Neutrophil (primary cell): ENCODE measurements around the gene NR1H2.

Source experiments
- H3K27ac ChIP-seq: fragments of 200-600 bp; sonication (generic); 2 replicates; pipeline ENCODE4 v1.5.1; 2016; ENCODE audit warnings: mild to moderate bottlenecking, moderate library complexity
- H3K27me3 ChIP-seq: fragments of 200-600 bp; sonication (generic); 2 replicates; pipeline ENCODE4 v1.6.0; 2016; ENCODE audit warnings: mild to moderate bottlenecking
- H3K36me3 ChIP-seq: fragments of 200-600 bp; sonication (generic); 2 replicates; pipeline ENCODE4 v1.5.1; 2017
- H3K4me1 ChIP-seq, 2 experiments: fragments of 200-600 bp in 1 of 2; sonication (generic) in 1 of 2; 1 replicate in 1 of 2; 2 replicates in 1 of 2; pipeline versions ENCODE4 v1.5.1 to v1.6.1; 2013 to 2016; ENCODE audit warnings: low read depth in 1 of 2, low read length in 1 of 2, mild to moderate bottlenecking in 1 of 2, moderate library complexity in 1 of 2; ENCODE audit not compliant: control insufficient read depth in 1 of 2, insufficient read depth in 1 of 2
- H3K4me3 ChIP-seq, 2 experiments: fragments of 200-600 bp in 1 of 2; sonication (generic) in 1 of 2; 1 replicate in 1 of 2; 2 replicates in 1 of 2; pipeline ENCODE4 v1.5.1; 2013 to 2016; ENCODE audit warnings: low read depth in 1 of 2, low read length in 1 of 2, mild to moderate bottlenecking in 1 of 2, moderate library complexity in 1 of 2
- H3K9me3 ChIP-seq: fragments of 200-600 bp; sonication (generic); 2 replicates; pipeline ENCODE4 v1.5.1; 2016
- CTCF ChIP-seq: fragments of 200-600 bp; sonication (generic); IDR thresholded peaks from 2 replicates; pipeline ENCODE4 v1.5.1; 2016; ENCODE audit warnings: antibody characterized with exemption

Gene NR1H2

GRCh38 chr19:50425581-50425980 lies 49.3 kb downstream of the NR1H2 start:
- no peak for TF ChIP-seq CTCF
- Histone ChIP-seq H3K36me3 (no peaks in the 10 kb centered on the region), H3K4me1 (peaks cover 6 to 10% of the 10 kb centered on the region in 2 experiments)

GRCh38 chr19:50427318-50427925 lies 51.2 kb downstream of the NR1H2 start:
- Histone ChIP-seq H3K9me3 (no peaks in the 10 kb centered on the region), H3K27me3 (peaks cover 6% of the 10 kb centered on the region), H3K36me3 (no peaks in the 10 kb centered on the region), H3K27ac (peak overlapping the region; percentile 12), H3K4me3 (peak overlapping the region; percentile 43 to 46), H3K4me1 (peaks cover 17 to 25% of the 10 kb centered on the region in 2 experiments)
- TF ChIP-seq CTCF, result no peak

More at GRCh38 chr19:50425581-50425980, 49.3 kb downstream of the NR1H2 start:
- H3K27me3 ChIP-seq, result peaks cover 5% of the 10 kb centered on the region
- no peak overlapping the region for H3K27ac ChIP-seq
- H3K4me3 ChIP-seq, result no peak overlapping the region
- no peaks in the 10 kb centered on the region for H3K9me3 ChIP-seq

GRCh38 chr19:50427997-50428425 lies 51.8 kb downstream of the NR1H2 start:
- Histone ChIP-seq H3K4me1 (peaks cover 17 to 28% of the 10 kb centered on the region in 2 experiments), H3K4me3 (peak overlapping the region; percentile 43 to 46), H3K36me3 (no peaks in the 10 kb centered on the region), H3K9me3 (no peaks in the 10 kb centered on the region), H3K27me3 (peaks cover 12% of the 10 kb centered on the region), H3K27ac (peak overlapping the region; percentile 12)
- TF ChIP-seq CTCF, result no peak

GRCh38 chr19:50428772-50429463 lies 52.7 kb downstream of the NR1H2 start:
- no peak overlapping the region for H3K27ac ChIP-seq
- peaks cover 21% of the 10 kb centered on the region for H3K27me3 ChIP-seq
- no peaks in the 10 kb centered on the region for H3K9me3 ChIP-seq
- no peak for TF ChIP-seq CTCF
- no peak overlapping the region for H3K4me3 ChIP-seq
- no peaks in the 10 kb centered on the region for H3K36me3 ChIP-seq
- peaks cover 17 to 28% of the 10 kb centered on the region in 2 experiments for H3K4me1 ChIP-seq

GRCh38 chr19:50430888-50431342 lies 54.7 kb downstream of the NR1H2 start:
- Histone ChIP-seq H3K36me3 (no peaks in the 10 kb centered on the region), H3K4me1 (peaks cover 17 to 28% of the 10 kb centered on the region in 2 experiments), H3K27ac (peak overlapping the region; percentile 67), H3K27me3 (peaks cover 35% of the 10 kb centered on the region), H3K4me3 (peak overlapping the region; percentile 56 to 78), H3K9me3 (no peaks in the 10 kb centered on the region)
- TF ChIP-seq CTCF, result no peak
